KOPT-K1 (cell line): ENCODE results near the gene OR9G4.
A peak's percentile ranks its signal among the peaks of the same experiment; 100 is the strongest.

ENCODE experiments used
- H3K27ac ChIP-seq: fragments of 200-600 bp; sonication (generic); 2 replicates; pipeline ENCODE4 v1.5.1; 2016; ENCODE audit warnings: antibody characterized with exemption, mild to moderate bottlenecking, low read depth, low read length; ENCODE audit not compliant: poor library complexity, severe bottlenecking
- H3K36me3 ChIP-seq: fragments of 200-600 bp; sonication (generic); 2 replicates; pipeline ENCODE4 v1.5.1; 2017; ENCODE audit warnings: antibody characterized with exemption, mild to moderate bottlenecking, low read length, moderate library complexity; ENCODE audit not compliant: insufficient read depth
- H3K9me3 ChIP-seq: fragments of 200-600 bp; sonication (generic); 2 replicates; pipeline ENCODE4 v1.5.1; 2017; ENCODE audit warnings: antibody characterized with exemption, low read length, mild to moderate bottlenecking; ENCODE audit not compliant: insufficient read depth, poor library complexity, severe bottlenecking

Gene OR9G4

DNA sequence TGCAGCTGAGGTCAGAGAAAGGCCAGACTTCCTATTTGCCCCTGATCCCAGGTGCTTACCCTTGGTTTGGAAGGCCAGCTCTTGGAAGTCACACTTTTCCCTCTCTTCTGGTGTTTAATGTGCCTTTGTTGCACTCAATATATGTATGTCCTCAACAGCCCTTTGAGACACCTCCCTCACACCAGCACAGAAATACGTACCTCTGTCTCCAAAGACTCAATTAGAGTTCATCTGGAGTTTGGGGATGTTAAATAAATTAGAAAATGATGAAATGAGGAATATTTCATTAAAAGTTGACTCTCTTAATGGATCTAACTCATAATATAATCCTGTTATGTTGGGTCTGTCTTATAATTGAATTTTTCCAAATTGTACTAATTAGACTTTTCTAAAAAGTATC lies at the start of gene OR9G4:
Gene OR9G4 (minus strand): TSS at position 101 of the 400 bp plus-strand sequence. CDS start 4,931 bp downstream, outside the sequence.
- Histone ChIP-seq H3K9me3 (no peaks in the 10 kb centered on the region), H3K27ac (no peak within 1 kb of the TSS), H3K36me3 (no peaks in the 10 kb centered on the region)

DNA sequence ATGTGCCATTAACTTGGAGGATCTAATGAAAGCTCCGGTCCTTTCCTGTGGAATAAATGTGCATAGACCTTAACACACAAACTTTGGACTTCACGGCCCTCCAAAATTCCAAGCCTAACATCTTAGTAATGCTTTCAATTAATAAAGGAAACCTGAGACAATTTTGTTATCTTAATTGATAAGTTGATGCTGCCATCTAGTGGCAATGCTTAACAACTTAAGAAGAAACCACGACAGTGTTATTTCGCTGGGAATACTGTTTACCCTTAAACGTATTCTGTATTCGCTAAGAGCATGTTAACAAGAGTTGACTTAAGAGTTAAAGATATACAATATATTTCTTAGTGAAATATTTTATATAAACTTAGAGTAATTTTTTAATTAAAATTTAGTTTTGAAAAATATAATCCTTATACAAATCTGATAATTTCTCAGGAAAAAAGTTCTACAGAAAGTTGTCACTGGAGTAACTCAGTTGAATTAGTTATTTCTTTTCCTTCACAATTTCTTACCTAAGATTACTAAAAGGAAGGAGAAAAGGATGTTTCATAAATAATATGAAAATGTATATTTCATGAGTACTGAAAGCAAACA lies 35.0 kb upstream of the OR9G4 start:
- no peaks in the 10 kb centered on the region for H3K9me3 ChIP-seq
- H3K36me3 ChIP-seq: no peaks in the 10 kb centered on the region
- no peak overlapping the region for H3K27ac ChIP-seq

DNA sequence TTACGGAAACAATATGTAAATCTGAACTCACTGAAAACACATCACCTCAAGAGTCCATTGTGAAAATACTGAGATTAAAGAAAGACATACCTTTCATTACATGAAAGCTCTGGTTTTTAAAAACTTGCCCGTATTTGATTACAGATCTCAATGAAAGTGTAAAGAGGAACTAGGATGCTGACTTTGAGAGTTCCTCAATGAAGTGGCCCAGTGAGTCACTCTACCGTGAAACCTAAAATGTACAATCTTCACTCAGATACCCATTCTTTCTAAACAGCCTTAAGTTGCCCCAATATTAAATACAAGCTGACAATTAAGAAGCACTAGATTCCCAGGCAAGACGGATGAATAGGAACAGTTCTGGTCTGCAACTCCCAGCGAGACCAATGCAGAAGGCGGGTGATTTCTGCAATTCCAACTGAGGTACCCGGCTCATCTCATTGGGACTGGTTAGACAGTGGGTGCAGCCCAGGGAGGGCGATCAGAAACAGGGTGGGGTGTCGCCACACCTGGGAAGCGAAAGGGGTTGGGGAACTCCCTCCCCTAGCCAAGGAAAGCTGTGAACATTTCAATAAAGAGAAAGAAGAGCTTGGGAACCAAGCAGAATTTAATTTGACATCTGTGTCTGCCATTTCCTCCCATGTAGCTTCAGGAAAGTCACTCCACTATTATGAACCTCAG lies 33.8 kb upstream of the OR9G4 start:
- no peak overlapping the region for H3K27ac ChIP-seq
- H3K36me3 ChIP-seq: no peaks in the 10 kb centered on the region
- no peaks in the 10 kb centered on the region for H3K9me3 ChIP-seq

DNA sequence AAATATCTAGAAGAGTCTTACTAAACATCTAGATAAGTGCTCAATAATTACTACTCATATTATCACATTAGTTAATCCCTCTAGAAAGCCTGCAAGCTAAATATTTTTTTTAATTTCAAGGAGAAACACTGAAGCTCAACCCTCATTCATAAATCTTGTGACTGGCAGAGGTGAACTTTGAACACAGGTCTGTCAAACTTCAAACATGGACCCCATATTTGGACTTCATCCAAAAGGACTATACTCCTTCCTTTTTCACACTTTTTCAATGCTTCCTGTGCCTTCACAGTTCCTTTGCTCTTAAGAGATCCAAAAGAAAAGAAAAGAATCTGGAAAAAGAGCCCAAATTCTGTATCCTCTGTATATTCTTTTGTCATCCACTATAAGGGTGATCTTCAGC lies 28.3 kb upstream of the OR9G4 start:
- H3K27ac ChIP-seq: no peak overlapping the region
- no peaks in the 10 kb centered on the region for H3K36me3 ChIP-seq
- H3K9me3 ChIP-seq: no peaks in the 10 kb centered on the region

DNA sequence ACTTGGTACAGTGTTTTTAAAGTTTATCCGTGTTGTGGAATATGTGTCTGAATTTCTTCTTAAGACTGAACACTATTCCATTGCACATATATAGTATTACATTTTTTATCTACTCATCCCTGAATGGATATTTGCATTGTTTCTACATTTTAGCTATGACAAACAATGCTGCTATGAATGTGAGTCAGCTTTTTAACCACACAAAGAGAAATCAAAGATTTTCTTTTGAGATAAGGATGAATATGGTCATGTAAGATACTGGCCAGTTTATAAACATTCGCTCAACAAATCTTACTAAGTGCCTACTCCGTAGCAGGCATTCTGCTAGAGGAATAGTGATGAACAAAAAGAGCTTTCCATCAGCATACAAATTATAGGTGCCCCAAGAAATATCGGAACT lies 16.5 kb upstream of the OR9G4 start:
- no peaks in the 10 kb centered on the region for H3K9me3 ChIP-seq
- H3K36me3 ChIP-seq: no peaks in the 10 kb centered on the region
- H3K27ac ChIP-seq: no peak overlapping the region

DNA sequence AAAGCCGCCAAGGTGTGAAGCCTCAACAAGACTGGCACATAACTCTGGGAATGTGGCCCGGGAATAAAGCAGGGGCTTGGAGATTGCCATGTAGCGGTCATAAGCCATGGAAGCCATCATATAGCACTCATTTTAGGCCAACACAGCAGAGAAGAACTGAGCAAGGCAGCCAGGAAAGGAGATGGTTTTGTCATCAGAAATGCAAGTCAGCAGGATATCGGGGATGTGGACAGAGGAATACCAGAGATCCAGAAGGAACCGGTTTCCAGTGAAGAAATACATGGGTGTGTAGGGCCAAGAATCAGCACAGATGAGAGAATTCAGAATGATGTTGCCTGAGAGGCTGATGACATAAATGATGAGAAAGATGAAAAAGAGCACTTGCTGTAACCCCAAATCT lies 3.0 kb upstream of the OR9G4 start:
- Histone ChIP-seq H3K9me3 (no peaks in the 10 kb centered on the region), H3K36me3 (no peaks in the 10 kb centered on the region), H3K27ac (no peak overlapping the region)

DNA sequence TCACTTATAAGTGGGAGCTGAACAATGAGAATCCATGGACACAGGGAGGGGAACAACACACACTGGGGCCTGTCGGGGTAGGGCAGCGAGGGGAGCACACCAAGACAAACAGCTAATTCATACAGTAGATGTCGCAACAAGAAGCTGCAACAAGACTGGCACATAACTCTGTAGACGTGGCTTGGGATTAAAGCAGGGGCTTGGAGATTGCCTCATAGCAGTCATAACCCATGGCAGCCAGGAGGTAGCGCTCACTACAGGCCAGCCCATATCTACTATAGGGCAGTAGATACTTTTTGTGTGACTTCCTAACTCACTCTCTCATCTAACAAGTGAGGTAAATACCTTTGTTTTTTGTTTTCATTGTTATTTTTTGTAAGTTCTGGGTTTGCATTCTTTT lies 1.7 kb upstream of the OR9G4 start:
- Histone ChIP-seq H3K36me3 (no peaks in the 10 kb centered on the region), H3K9me3 (no peaks in the 10 kb centered on the region), H3K27ac (no peak overlapping the region)

DNA sequence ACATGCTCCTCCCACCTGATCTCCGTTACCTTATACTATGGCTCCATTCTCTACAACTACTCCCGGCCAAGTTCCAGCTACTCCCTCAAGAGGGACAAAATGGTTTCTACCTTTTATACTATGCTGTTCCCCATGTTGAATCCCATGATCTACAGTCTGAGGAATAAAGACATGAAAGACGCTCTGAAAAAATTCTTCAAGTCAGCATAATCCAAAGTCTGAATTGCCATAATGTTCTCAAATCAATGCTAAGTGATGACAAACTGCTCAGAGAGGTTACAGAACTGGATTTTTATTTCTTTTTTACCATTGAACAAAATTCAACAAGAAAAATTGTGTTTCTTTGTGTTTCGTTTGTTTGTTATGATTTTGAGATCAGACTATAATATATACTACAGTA lies 7.6 kb downstream of the OR9G4 start:
- Histone ChIP-seq H3K9me3 (no peaks in the 10 kb centered on the region), H3K27ac (no peak overlapping the region), H3K36me3 (no peaks in the 10 kb centered on the region)

DNA sequence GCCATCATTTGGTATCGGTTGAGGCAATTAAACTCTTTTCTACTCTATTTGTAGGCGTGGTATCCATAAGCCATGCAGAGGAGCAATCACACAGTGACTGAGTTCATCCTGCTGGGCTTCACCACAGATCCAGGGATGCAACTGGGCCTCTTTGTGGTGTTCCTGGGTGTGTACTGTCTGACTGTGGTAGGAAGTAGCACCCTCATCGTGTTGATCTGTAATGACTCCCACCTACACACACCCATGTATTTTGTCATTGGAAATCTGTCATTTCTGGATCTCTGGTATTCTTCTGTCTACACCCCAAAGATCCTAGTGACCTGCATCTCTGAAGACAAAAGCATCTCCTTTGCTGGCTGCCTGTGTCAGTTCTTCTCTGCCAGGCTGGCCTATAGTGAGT lies 8.4 kb downstream of the OR9G4 start:
- H3K27ac ChIP-seq: no peak overlapping the region
- no peaks in the 10 kb centered on the region for H3K36me3 ChIP-seq
- no peaks in the 10 kb centered on the region for H3K9me3 ChIP-seq

DNA sequence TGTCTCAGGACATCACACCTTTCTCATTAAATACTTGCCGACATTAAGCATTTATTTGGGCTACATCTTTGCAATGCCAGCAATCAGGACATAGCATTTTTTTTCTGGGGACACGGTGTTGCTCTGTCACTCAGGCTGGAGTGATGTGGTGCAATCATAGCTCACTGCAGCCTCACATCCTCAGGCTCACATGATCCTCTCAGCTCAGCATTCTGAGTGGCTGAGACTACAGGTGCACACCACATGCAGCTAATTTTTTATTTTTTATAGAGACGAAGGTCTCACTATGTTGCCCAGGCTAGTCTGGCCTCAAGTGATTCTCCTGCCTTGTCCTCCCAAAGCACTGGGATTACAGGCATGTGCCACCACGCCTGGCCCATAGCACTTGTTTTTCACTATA lies 28.0 kb downstream of the OR9G4 start:
- no peaks in the 10 kb centered on the region for H3K36me3 ChIP-seq
- no peak overlapping the region for H3K27ac ChIP-seq
- H3K9me3 ChIP-seq: no peaks in the 10 kb centered on the region

DNA sequence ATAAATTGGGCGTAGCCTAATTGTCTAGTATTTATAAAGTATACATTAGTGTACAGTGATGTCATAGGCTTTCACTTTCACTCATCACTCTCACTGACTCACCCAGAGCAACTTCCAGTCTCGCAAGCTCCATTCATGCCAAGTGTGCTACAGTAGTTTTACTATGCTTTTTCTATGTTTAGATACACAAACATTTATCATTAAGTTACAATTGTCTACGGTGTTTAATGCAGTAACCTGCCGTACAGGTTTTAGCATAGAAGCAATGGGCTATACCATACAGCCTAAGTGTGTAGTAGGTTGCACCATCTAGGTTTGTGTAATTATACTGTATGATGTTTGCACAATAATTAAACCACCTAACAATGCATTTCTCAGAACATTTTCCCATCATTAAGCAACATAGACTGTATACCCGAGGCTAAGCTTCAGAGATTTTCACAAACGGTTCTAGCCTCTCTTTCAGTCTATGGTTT lies 32.1 kb downstream of the OR9G4 start:
- Histone ChIP-seq H3K9me3 (no peaks in the 10 kb centered on the region), H3K36me3 (no peaks in the 10 kb centered on the region), H3K27ac (no peak overlapping the region)

DNA sequence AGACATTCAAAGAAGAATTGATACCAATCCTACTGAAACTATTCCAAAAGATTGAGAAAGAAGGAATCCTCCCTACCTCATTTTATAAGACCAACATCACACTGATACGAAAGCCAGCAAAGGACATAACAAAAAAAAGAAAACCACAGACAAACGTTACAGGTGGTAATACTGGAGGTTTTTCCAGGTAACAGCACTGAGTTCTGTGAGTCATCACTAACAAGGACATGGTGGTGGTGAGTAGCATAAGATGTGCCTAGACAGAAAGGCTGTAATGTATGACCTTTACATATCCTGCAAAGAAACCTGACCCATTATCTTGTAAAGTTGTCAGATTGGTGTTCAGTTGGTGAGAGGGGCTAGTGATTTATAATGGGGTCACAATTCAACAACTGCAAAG lies 34.3 kb downstream of the OR9G4 start:
- H3K27ac ChIP-seq: no peak overlapping the region
- no peaks in the 10 kb centered on the region for H3K9me3 ChIP-seq
- H3K36me3 ChIP-seq: no peaks in the 10 kb centered on the region

DNA sequence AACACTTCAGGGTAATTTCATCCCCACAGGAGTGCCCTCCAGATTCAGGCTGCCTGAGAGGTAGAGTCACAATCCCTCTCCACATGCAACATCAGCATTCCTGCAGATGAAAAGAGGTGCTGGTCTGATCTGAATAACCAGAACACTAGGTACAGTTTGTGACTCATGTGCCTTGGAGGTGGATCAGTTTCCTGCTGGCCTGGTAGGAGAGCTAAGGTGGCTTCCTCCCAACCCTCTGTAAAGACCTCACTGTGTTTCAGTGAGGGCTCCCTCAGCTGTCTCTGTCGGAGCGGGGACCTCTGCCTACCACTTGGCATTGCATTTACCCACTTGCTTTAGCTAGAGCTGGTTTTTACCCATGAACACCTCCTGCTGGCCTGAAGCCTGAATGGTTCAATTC lies 42.0 kb downstream of the OR9G4 start:
- H3K36me3 ChIP-seq: no peaks in the 10 kb centered on the region
- H3K27ac ChIP-seq: peak overlapping the region; percentile 62
- no peaks in the 10 kb centered on the region for H3K9me3 ChIP-seq

DNA sequence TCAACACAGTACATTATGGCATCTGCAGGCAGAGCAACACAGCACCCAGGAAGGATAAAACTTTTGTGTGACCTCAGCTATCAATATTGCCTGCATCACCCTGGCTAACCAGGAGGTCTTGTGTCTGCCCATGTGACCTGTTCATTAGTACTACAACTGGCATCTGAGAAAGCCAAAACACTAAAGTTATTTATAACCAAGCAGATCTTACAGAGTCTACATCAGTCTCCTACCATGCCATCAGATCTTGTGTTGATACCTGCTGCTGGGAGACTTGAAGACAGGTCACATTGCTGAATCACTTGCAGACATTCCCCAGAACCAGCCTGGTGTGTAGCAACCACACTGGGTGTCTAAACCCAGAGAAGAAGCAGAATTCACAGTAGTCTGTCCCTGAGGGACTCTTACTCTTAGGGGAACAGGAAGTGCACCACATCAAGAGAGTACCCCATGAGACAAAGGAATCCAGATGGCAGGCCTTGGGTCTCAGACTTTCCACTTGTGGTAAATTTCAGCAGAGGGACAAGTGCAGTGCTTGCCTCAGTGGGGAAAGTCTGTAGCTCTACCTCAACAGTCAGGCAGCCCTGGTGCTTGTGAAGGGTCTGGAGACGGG lies 42.6 kb downstream of the OR9G4 start:
- Histone ChIP-seq H3K27ac (peak overlapping the region; percentile 62), H3K9me3 (no peaks in the 10 kb centered on the region), H3K36me3 (no peaks in the 10 kb centered on the region)

DNA sequence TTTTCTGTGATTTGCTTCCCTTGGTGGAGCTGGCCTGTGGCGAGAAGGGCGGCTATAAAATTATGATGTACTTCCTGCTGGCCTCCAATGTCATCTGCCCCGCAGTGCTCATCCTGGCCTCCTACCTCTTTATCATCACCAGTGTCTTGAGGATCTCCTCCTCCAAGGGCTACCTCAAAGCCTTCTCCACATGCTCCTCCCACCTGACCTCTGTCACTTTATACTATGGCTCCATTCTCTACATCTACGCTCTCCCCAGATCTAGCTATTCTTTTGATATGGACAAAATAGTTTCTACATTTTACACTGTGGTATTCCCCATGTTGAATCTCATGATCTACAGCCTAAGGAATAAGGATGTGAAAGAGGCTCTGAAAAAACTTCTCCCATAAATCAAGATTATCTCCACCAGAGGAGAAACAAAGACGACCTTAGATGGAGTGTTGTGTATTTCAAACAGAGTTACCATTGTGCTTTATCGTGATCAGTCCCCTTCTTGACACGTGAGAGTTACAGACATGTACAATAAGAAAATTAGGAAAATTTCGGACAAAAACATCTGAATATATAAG lies 47.5 kb downstream of the OR9G4 start:
- Histone ChIP-seq H3K27ac (no peak overlapping the region), H3K36me3 (no peaks in the 10 kb centered on the region)

More for the DNA sequence above, 47.5 kb downstream of the OR9G4 start:
- no peaks in the 10 kb centered on the region for H3K9me3 ChIP-seq
